DND-41 (cell line): ENCODE results near the gene MACROD2.
"Not testable (repeated sequence)": the region's sequence is repeated elsewhere in the genome, so short reads cannot be mapped to it uniquely, and the experiment has no call there.

Experiments used
- ATAC-seq: fragments of 200-7000 bp; cut with Tn5 transposase; 3 replicates; pipeline ENCODE4 v1.9.1; 2021; ENCODE audit warnings: low read depth; ENCODE audit not compliant: insufficient read depth
- DNase-seq: peaks from one replicate; pipeline ENCODE4 v3.0.0-alpha.2; 2020
- H2AFZ ChIP-seq: 2 replicates; pipeline ENCODE4 v1.6.0; 2012; ENCODE audit warnings: low read depth, low read length
- H3K27ac ChIP-seq: 2 replicates; pipeline ENCODE4 v1.5.1; 2012; ENCODE audit warnings: low read length, inconsistent platforms
- H3K27me3 ChIP-seq: fragments of 200-600 bp; sonication (generic); 2 replicates; pipeline ENCODE4 v1.6.0; 2012; ENCODE audit warnings: low read length, mild to moderate bottlenecking, inconsistent platforms; ENCODE audit not compliant: insufficient read depth, poor library complexity
- H3K36me3 ChIP-seq: 2 replicates; pipeline ENCODE4 v1.5.1; 2012; ENCODE audit warnings: low read length, inconsistent platforms; ENCODE audit not compliant: insufficient read depth
- H3K4me1 ChIP-seq: 2 replicates; pipeline ENCODE4 v1.5.1; 2012; ENCODE audit warnings: mild to moderate bottlenecking, low read length; ENCODE audit not compliant: insufficient read depth
- H3K4me2 ChIP-seq: 2 replicates; pipeline ENCODE4 v1.6.0; 2012; ENCODE audit warnings: mild to moderate bottlenecking, moderate library complexity, low read length, inconsistent platforms; ENCODE audit not compliant: insufficient read depth
- H3K4me3 ChIP-seq, 2 experiments: fragments of 200-600 bp in 1 of 2; shearing (Covaris generic) in 1 of 2; 2 replicates each; pipeline ENCODE4 v1.5.1; 2012 to 2016; ENCODE audit warnings: inconsistent platforms in 2 of 2, low read length in 2 of 2, mild to moderate bottlenecking in 2 of 2, low read depth in 1 of 2, moderate library complexity in 1 of 2
- H3K79me2 ChIP-seq: 2 replicates; pipeline ENCODE4 v1.6.0; 2012; ENCODE audit warnings: low read length, inconsistent platforms; ENCODE audit not compliant: insufficient read depth
- H3K9ac ChIP-seq: 2 replicates; pipeline ENCODE4 v1.6.0; 2012; ENCODE audit warnings: low read depth, mild to moderate bottlenecking, inconsistent platforms, low read length, moderate library complexity
- H3K9me3 ChIP-seq: 2 replicates; pipeline ENCODE4 v1.5.1; 2012; ENCODE audit warnings: low read length, moderate library complexity, mild to moderate bottlenecking, inconsistent platforms; ENCODE audit not compliant: insufficient read depth, severe bottlenecking
- H4K20me1 ChIP-seq: 2 replicates; pipeline ENCODE4 v1.6.0; 2012; ENCODE audit warnings: low read length; ENCODE audit not compliant: insufficient read depth
- CTCF ChIP-seq: IDR thresholded peaks from 2 replicates; pipeline ENCODE4 v1.5.1; 2012; ENCODE audit warnings: borderline replicate concordance, low read length, moderate library complexity, mild to moderate bottlenecking; ENCODE audit not compliant: poor library complexity, severe bottlenecking; ENCODE audit errors: extremely low read depth
- EZH2 ChIP-seq: IDR thresholded peaks from 3 replicates; pipeline ENCODE4 v1.6.1; 2012; ENCODE audit warnings: borderline replicate concordance, low read depth, mild to moderate bottlenecking, moderate library complexity, low read length, inconsistent platforms; ENCODE audit not compliant: severe bottlenecking

Gene MACROD2

GRCh38 chr20:14259689-14260088 is 264.4 kb downstream of the MACROD2 start:
- no peaks in the 10 kb centered on the region for H3K9me3 ChIP-seq
- ATAC-seq (no peak), DNase-seq (no peak)
- H3K27ac ChIP-seq: no peak overlapping the region
- no peaks in the 10 kb centered on the region for H4K20me1 ChIP-seq
- no peaks in the 10 kb centered on the region for H3K79me2 ChIP-seq
- no peaks in the 10 kb centered on the region for H3K36me3 ChIP-seq
- no peaks in the 10 kb centered on the region for H3K4me1 ChIP-seq
- H2AFZ ChIP-seq: no peak overlapping the region
- no peaks in the 10 kb centered on the region for H3K27me3 ChIP-seq
- no peak overlapping the region for H3K4me3 ChIP-seq
- no peak overlapping the region for H3K9ac ChIP-seq
- TF ChIP-seq CTCF: no peak
- TF ChIP-seq EZH2: no peak
- H3K4me2 ChIP-seq: no peak overlapping the region

GRCh38 chr20:14260367-14260766 is 265.1 kb downstream of the MACROD2 start:
- DNase-seq (no peak), ATAC-seq (no peak)
- Histone ChIP-seq H2AFZ (no peak overlapping the region), H3K4me2 (no peak overlapping the region), H3K9me3 (no peaks in the 10 kb centered on the region), H3K79me2 (no peaks in the 10 kb centered on the region), H3K27ac (no peak overlapping the region), H3K9ac (no peak overlapping the region), H3K36me3 (no peaks in the 10 kb centered on the region), H3K4me1 (no peaks in the 10 kb centered on the region), H4K20me1 (no peaks in the 10 kb centered on the region), H3K4me3 (no peak overlapping the region), H3K27me3 (no peaks in the 10 kb centered on the region)
- TF ChIP-seq CTCF (no peak), EZH2 (no peak)

- Histone ChIP-seq H3K27me3 (no peaks in the 10 kb centered on the region), H3K9ac (no peak overlapping the region), H3K27ac (no peak overlapping the region), H3K4me3 (no peak overlapping the region), H3K79me2 (no peaks in the 10 kb centered on the region), H3K36me3 (no peaks in the 10 kb centered on the region), H4K20me1 (no peaks in the 10 kb centered on the region), H3K9me3 (no peaks in the 10 kb centered on the region), H3K4me1 (no peaks in the 10 kb centered on the region), H2AFZ (no peak overlapping the region), H3K4me2 (no peak overlapping the region)
- DNase-seq: no peak
- TF ChIP-seq EZH2: no peak
- TF ChIP-seq CTCF: peak; percentile 33
- ATAC-seq: no peak
Observed at GRCh38 chr20:14264869-14265268, 269.6 kb downstream of the MACROD2 start.

- ATAC-seq (no peak), DNase-seq (no peak)
- Histone ChIP-seq H3K27ac (no peak overlapping the region), H3K4me3 (no peak overlapping the region), H3K4me1 (no peaks in the 10 kb centered on the region), H3K4me2 (no peak overlapping the region), H3K79me2 (no peaks in the 10 kb centered on the region), H3K27me3 (no peaks in the 10 kb centered on the region), H3K9ac (no peak overlapping the region), H2AFZ (no peak overlapping the region), H3K9me3 (no peaks in the 10 kb centered on the region), H4K20me1 (no peaks in the 10 kb centered on the region), H3K36me3 (no peaks in the 10 kb centered on the region)
- no peak for TF ChIP-seq EZH2
- no peak for TF ChIP-seq CTCF
Observed at GRCh38 chr20:14266246-14266645, 270.9 kb downstream of the MACROD2 start.

- H3K9ac ChIP-seq, H3K4me2 ChIP-seq, H2AFZ ChIP-seq, H4K20me1 ChIP-seq, H3K4me1 ChIP-seq, H3K36me3 ChIP-seq, H3K79me2 ChIP-seq, DNase-seq, H3K4me3 ChIP-seq, H3K27ac ChIP-seq, H3K27me3 ChIP-seq, ATAC-seq, H3K9me3 ChIP-seq: not testable (repeated sequence)
Observed at GRCh38 chr20:14270751-14271150, 275.4 kb downstream of the MACROD2 start.
